HepG2 (cell line): ENCODE results near the gene UBAP2. TPM values are rescaled to one million over a fixed set of nuclear protein-coding genes. Genes with fewer than 3 reads are reported as not detected.

Source experiments
- ATF3 ChIP-seq: sonication (generic); formaldehyde crosslinking; IDR thresholded peaks from 2 replicates; pipeline ENCODE4 v1.4.0; 2020; ENCODE audit warnings: missing genetic modification reagents
- CAMTA2 ChIP-seq: sonication (generic); formaldehyde crosslinking; IDR thresholded peaks from 2 replicates; pipeline ENCODE4 v1.4.0; 2020; ENCODE audit warnings: mild to moderate bottlenecking, missing genetic modification reagents, borderline replicate concordance
- CREB3 ChIP-seq: sonication (generic); formaldehyde crosslinking; IDR thresholded peaks from 2 replicates; pipeline ENCODE4 v1.5.0; 2020; ENCODE audit warnings: missing genetic modification reagents
- FOXA3 ChIP-seq: IDR thresholded peaks from 2 replicates; pipeline ENCODE4 v1.6.1; 2016; ENCODE audit warnings: missing genetic modification reagents, missing compliant biosample characterization
- HINFP ChIP-seq: sonication (generic); formaldehyde crosslinking; IDR thresholded peaks from 2 replicates; pipeline ENCODE4 v1.4.0; 2020; ENCODE audit warnings: low read depth, mild to moderate bottlenecking, missing genetic modification reagents
- LCORL ChIP-seq, 2 experiments: fragments of 450-650 bp in 1 of 2; sonication (generic) in 1 of 2; formaldehyde crosslinking in 1 of 2; IDR thresholded peaks; 2 replicates each; pipeline versions ENCODE4 v1.5.0 to v1.6.1; 2017 to 2020; ENCODE audit warnings: antibody characterized with exemption in 1 of 2, missing genetic modification reagents in 1 of 2
- MAZ ChIP-seq, 2 experiments: sonication (generic) in 1 of 2; formaldehyde crosslinking in 1 of 2; IDR thresholded peaks; 2 replicates each; pipeline versions ENCODE4 v1.5.0 to v1.6.1; 2012 to 2020; ENCODE audit warnings: low read depth in 2 of 2, mild to moderate bottlenecking in 2 of 2, borderline replicate concordance in 1 of 2, improper control_type of control experiment in 1 of 2, low read length in 1 of 2, missing genetic modification reagents in 1 of 2, moderate library complexity in 1 of 2
- NR2F2 ChIP-seq: IDR thresholded peaks from 2 replicates; pipeline ENCODE4 v1.6.1; 2012; ENCODE audit warnings: low read depth, inconsistent platforms, borderline replicate concordance
- RXRB ChIP-seq: IDR thresholded peaks from 2 replicates; pipeline ENCODE4 v1.6.1; 2016; ENCODE audit warnings: borderline replicate concordance, missing genetic modification reagents, missing compliant biosample characterization
- SAFB2 ChIP-seq: sonication (generic); formaldehyde crosslinking; IDR thresholded peaks from 2 replicates; pipeline ENCODE4 v1.5.1; 2020; ENCODE audit warnings: missing genetic modification reagents, low read depth, mild to moderate bottlenecking, borderline replicate concordance
- SIX1 ChIP-seq: sonication (generic); formaldehyde crosslinking; IDR thresholded peaks from 2 replicates; pipeline ENCODE4 v1.4.0; 2020; ENCODE audit warnings: missing genetic modification reagents, borderline replicate concordance
- SNAPC5 ChIP-seq: sonication (generic); formaldehyde crosslinking; IDR thresholded peaks from 2 replicates; pipeline ENCODE4 v1.8.1; 2023; ENCODE audit warnings: mild to moderate bottlenecking, missing genetic modification reagents, borderline replicate concordance
- TGIF2 ChIP-seq: IDR thresholded peaks from 2 replicates; pipeline ENCODE4 v1.6.1; 2016; ENCODE audit warnings: control low read depth, missing compliant biosample characterization
- TSC22D2 ChIP-seq: sonication (generic); formaldehyde crosslinking; IDR thresholded peaks from 2 replicates; pipeline ENCODE4 v1.5.1; 2020; ENCODE audit warnings: missing genetic modification reagents, mild to moderate bottlenecking, borderline replicate concordance
- ZBTB37 ChIP-seq: sonication (generic); formaldehyde crosslinking; IDR thresholded peaks from 2 replicates; pipeline ENCODE4 v1.4.0; 2020; ENCODE audit warnings: mild to moderate bottlenecking, missing genetic modification reagents
- ZBTB7A ChIP-seq: sonication (generic); formaldehyde crosslinking; IDR thresholded peaks from 2 replicates; pipeline ENCODE4 v1.8.0; 2022; ENCODE audit warnings: mild to moderate bottlenecking, missing genetic modification reagents
- ZFP91 ChIP-seq: sonication (generic); formaldehyde crosslinking; IDR thresholded peaks from 2 replicates; pipeline ENCODE4 v1.9.0; 2022; ENCODE audit warnings: missing genetic modification reagents, mild to moderate bottlenecking, borderline replicate concordance
- ZNF205 ChIP-seq: IDR thresholded peaks from 2 replicates; pipeline ENCODE4 v1.6.1; 2018; ENCODE audit warnings: missing biosample characterization, missing genetic modification reagents
- ZNF354B ChIP-seq: sonication (generic); formaldehyde crosslinking; IDR thresholded peaks from 2 replicates; pipeline ENCODE4 v1.8.0; 2022; ENCODE audit warnings: mild to moderate bottlenecking, missing genetic modification reagents
- ZNF775 ChIP-seq: sonication (generic); formaldehyde crosslinking; IDR thresholded peaks from 2 replicates; pipeline ENCODE4 v1.4.0; 2020; ENCODE audit warnings: missing genetic modification reagents, mild to moderate bottlenecking, moderate library complexity, borderline replicate concordance
- ZNF792 ChIP-seq: IDR thresholded peaks from 2 replicates; pipeline ENCODE4 v1.6.1; 2016
- polyA plus RNA-seq, 8 experiments: library from polyadenylated mRNA; depleted of rRNA in 3 of 8; stranded (reverse) in 7 of 8; unstranded in 1 of 8; fragments of >200 nt; fragmentation: Illumina TruSeq in 4 of 8; extraction: Trizol in 4 of 8; gene quantifications; 2 replicates each; pipeline versions ENCODE4 v1.2.1 to v1.2.3, GENCODE V29; 2011 to 2016; ENCODE audit warnings: low read depth in 4 of 8, missing spikeins in 1 of 8, mixed read lengths in 1 of 8; ENCODE audit not compliant: insufficient read depth in 1 of 8
- total RNA-seq, 5 experiments: library from RNA; depleted of rRNA; stranded (reverse); fragments of >200 nt; fragmentation: Illumina TruSeq; extraction: Trizol; gene quantifications; 2 replicates each; pipeline ENCODE4 v1.2.3, GENCODE V29; 2016; ENCODE audit warnings: low read depth in 1 of 5

Gene UBAP2
- total and polyA plus RNA-seq, 2 of the 13 experiments (the other 11 are each of a cell fraction or from before 2014, with no cell fraction given): 19.0 to 22.0 TPM

- no peak for TF ChIP-seq HINFP
- peak; percentile 80; the same call in 1 of the 2 replicates for TF ChIP-seq ZNF205
- no peak for TF ChIP-seq TSC22D2 (CRISPR knock-in tag)
- peak; percentile 69; the same call in 1 of the 2 replicates for TF ChIP-seq SIX1
- TF ChIP-seq ZFP91 (CRISPR knock-in tag): peak; percentile 71
- peak; percentile 95 for TF ChIP-seq RXRB (CRISPR knock-in tag)
- no peak for TF ChIP-seq CREB3 (CRISPR knock-in tag)
- TF ChIP-seq MAZ (IDR thresholded peaks at IDR 0.05; ENCODE audit: borderline replicate concordance, low read depth, low read length): no peak
- TF ChIP-seq MAZ (CRISPR knock-in tag; IDR thresholded peaks at IDR 0.05; ENCODE audit: low read depth): 0 out of 2 replicates have a peak, but pooled peaks have one; percentile 25
- no peak for TF ChIP-seq ZNF792
- peak; percentile 89 for TF ChIP-seq FOXA3
- no peak; the same call in 1 of the 2 replicates for TF ChIP-seq SNAPC5 (CRISPR knock-in tag)
- TF ChIP-seq ZNF354B (CRISPR knock-in tag): no peak
- TF ChIP-seq ZBTB37 (CRISPR knock-in tag): no peak
- peak; percentile 65; the same call in 1 of the 2 replicates for TF ChIP-seq ATF3 (CRISPR knock-in tag)
- peak; percentile 91; the same call in 1 of the 2 replicates for TF ChIP-seq NR2F2
- no peak for TF ChIP-seq CAMTA2
- peak; percentile 72; the same call in 1 of the 2 replicates for TF ChIP-seq TGIF2 (CRISPR knock-in tag)
- no peak for TF ChIP-seq SAFB2 (CRISPR knock-in tag)
- no peak for TF ChIP-seq ZNF775 (CRISPR knock-in tag)
- TF ChIP-seq ZBTB7A (CRISPR knock-in tag): no peak
- no peak for TF ChIP-seq LCORL (IDR thresholded peaks at IDR 0.05)
- peak; percentile 78; the same call in 1 of the 2 replicates for TF ChIP-seq LCORL (CRISPR knock-in tag; IDR thresholded peaks at IDR 0.05)
These were observed 108.5 kb downstream of the UBAP2 start (continued) for GRCh38 chr9:33939924-33940874.
